Chondrocyte (in vitro differentiated cells): ENCODE data around the gene CCNL2. TPM values are rescaled to one million over a fixed set of nuclear protein-coding genes. Genes with fewer than 3 reads are reported as not detected.

Experiments used
- DNase-seq: peaks from one replicate; pipeline ENCODE4 v3.0.0; 2021; ENCODE audit warnings: mixed read lengths, low spot score
- H3K27ac Mint-ChIP-seq: one replicate; pipeline ENCODE4 v1.8.0; 2021; ENCODE audit warnings: mild to moderate bottlenecking, moderate library complexity, mixed read lengths; ENCODE audit not compliant: unreplicated experiment
- H3K27me3 Mint-ChIP-seq: 2 replicates; pipeline ENCODE4 v1.8.0; 2021; ENCODE audit warnings: low read depth, mixed read lengths
- H3K36me3 Mint-ChIP-seq: 2 replicates; pipeline ENCODE4 v1.8.0; 2021; ENCODE audit warnings: low read depth, mixed read lengths
- H3K4me1 Mint-ChIP-seq: 2 replicates; pipeline ENCODE4 v1.8.0; 2021; ENCODE audit warnings: low read depth, mild to moderate bottlenecking, mixed read lengths
- H3K4me3 Mint-ChIP-seq: one replicate; pipeline ENCODE4 v1.8.0; 2021; ENCODE audit warnings: mild to moderate bottlenecking, moderate library complexity, mixed read lengths; ENCODE audit not compliant: unreplicated experiment
- H3K9me3 Mint-ChIP-seq: 2 replicates; pipeline ENCODE4 v1.8.0; 2021; ENCODE audit warnings: low read depth, mixed read lengths
- total RNA-seq: library from RNA; stranded (reverse); gene quantifications from 3 replicates; pipeline ENCODE4 v1.2.1, GENCODE V29; 2021
- TF ChIP-seq, protein P1 (sequence below): fragments of 200-600 bp; sonication (generic); IDR thresholded peaks from 2 replicates; pipeline ENCODE4 v1.5.0; 2021; ENCODE audit warnings: antibody characterized with exemption, mild to moderate bottlenecking, moderate library complexity

The CCNL2 gene
- total RNA-seq, 1 donor from 2014 or later = 161 TPM

DNA sequence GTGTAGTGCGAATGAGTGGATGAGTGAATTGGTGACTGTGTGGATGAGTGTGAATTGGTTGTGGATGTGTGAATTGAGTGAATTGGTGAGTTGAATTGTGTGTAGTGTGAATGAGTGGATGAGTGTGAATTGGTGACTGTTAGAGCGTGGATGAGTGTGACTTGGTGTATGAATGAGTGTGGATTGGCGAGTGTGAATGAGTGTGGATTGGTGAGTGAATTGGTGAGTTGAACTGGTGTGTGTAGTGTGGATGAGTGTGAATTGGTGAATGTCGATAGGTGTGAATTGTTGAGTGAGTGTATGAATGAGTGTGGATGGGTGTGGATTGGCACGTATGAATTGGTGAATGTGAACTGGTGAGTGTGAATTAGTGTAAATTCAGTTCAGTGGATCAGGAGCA, 31.8 kb downstream of the CCNL2 start:
- no peak for DNase-seq
- TF ChIP-seq, protein P1, sequence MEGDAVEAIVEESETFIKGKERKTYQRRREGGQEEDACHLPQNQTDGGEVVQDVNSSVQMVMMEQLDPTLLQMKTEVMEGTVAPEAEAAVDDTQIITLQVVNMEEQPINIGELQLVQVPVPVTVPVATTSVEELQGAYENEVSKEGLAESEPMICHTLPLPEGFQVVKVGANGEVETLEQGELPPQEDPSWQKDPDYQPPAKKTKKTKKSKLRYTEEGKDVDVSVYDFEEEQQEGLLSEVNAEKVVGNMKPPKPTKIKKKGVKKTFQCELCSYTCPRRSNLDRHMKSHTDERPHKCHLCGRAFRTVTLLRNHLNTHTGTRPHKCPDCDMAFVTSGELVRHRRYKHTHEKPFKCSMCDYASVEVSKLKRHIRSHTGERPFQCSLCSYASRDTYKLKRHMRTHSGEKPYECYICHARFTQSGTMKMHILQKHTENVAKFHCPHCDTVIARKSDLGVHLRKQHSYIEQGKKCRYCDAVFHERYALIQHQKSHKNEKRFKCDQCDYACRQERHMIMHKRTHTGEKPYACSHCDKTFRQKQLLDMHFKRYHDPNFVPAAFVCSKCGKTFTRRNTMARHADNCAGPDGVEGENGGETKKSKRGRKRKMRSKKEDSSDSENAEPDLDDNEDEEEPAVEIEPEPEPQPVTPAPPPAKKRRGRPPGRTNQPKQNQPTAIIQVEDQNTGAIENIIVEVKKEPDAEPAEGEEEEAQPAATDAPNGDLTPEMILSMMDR = no peak
- Mint-ChIP-seq H3K4me3 (no peak overlapping the region), H3K27ac (no peak overlapping the region), H3K9me3 (no peaks in the 10 kb centered on the region), H3K36me3 (no peaks in the 10 kb centered on the region), H3K27me3 (no peaks in the 10 kb centered on the region), H3K4me1 (peaks cover 3% of the 10 kb centered on the region)

- Mint-ChIP-seq H3K4me3 (no peak overlapping the region), H3K36me3 (no peaks in the 10 kb centered on the region), H3K9me3 (no peaks in the 10 kb centered on the region), H3K27me3 (no peaks in the 10 kb centered on the region), H3K4me1 (peaks cover 7% of the 10 kb centered on the region), H3K27ac (no peak overlapping the region)
- DNase-seq = no peak
- TF ChIP-seq, protein P1 = no peak
Observed at GRCh38 chr1:1366699-1367066, 32.5 kb downstream of the CCNL2 start.

- TF ChIP-seq, protein P1 = no peak
- Mint-ChIP-seq H3K4me1 (peaks cover 10% of the 10 kb centered on the region), H3K4me3 (no peak overlapping the region), H3K36me3 (no peaks in the 10 kb centered on the region), H3K27me3 (no peaks in the 10 kb centered on the region), H3K27ac (no peak overlapping the region), H3K9me3 (no peaks in the 10 kb centered on the region)
- DNase-seq = no peak
Observed at GRCh38 chr1:1365875-1366698, 33.0 kb downstream of the CCNL2 start.

DNA sequence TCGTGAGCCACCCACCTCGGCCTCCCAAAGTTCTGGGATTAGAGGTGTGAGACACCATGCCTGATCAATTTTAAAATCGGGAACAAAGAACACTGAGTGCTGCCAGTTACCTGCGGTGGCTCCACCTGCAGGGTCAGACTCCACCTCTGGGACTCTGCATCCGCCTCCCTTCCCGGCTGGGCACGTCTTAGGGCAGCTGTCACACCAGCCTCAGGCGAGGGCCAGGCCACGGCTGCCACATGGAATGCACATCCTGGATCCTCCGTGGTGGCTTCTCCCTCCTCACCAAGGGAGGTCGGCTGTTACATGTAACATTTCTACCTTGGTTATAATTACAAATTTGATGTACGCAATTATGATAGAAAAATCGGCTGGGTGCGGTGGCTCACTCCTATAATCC, 34.9 kb downstream of the CCNL2 start:
- no peak overlapping the region for H3K27ac Mint-ChIP-seq
- no peaks in the 10 kb centered on the region for H3K27me3 Mint-ChIP-seq
- no peak overlapping the region for H3K4me3 Mint-ChIP-seq
- TF ChIP-seq, protein P1 = no peak
- no peaks in the 10 kb centered on the region for H3K9me3 Mint-ChIP-seq
- DNase-seq = peak; percentile 75
- peaks cover 27% of the 10 kb centered on the region for H3K4me1 Mint-ChIP-seq
- no peaks in the 10 kb centered on the region for H3K36me3 Mint-ChIP-seq

DNA sequence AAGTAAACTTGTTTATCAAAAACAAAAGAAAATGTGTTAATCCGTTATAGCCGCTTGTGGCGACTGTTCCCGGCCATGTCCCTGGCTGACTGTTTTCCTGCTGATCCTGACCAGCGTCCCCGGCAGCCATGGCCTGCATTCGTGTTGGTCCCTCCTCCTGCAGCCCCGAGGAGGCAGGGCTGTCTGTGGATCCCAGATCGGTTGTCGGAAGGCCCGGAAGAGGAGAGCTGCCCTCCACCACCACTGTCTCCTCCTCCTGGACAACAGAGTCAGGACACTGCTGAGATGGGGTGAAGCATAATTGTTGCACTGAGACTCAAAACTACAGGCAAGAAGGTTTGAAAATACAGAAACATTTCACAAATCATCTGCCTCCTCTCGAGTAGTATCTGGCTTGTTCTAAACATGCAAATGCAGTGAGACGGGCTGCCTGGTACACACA, 37.1 kb downstream of the CCNL2 start:
- H3K9me3 Mint-ChIP-seq = no peaks in the 10 kb centered on the region
- H3K27ac Mint-ChIP-seq = peak overlapping the region; percentile 90
- TF ChIP-seq, protein P1 = peak; percentile 64
- DNase-seq = no peak
- no peaks in the 10 kb centered on the region for H3K36me3 Mint-ChIP-seq
- peaks cover 47% of the 10 kb centered on the region for H3K4me1 Mint-ChIP-seq
- no peaks in the 10 kb centered on the region for H3K27me3 Mint-ChIP-seq
- H3K4me3 Mint-ChIP-seq = peak overlapping the region; percentile 42
